HPDE6-E6E7 (cell line): Measurements from ENCODE around the gene TCF7L1.
"Not testable (repeated sequence)": the region's sequence is repeated elsewhere in the genome, so short reads cannot be mapped to it uniquely, and the experiment has no call there.

Source experiments
- DNase-seq: peaks from one replicate; pipeline ENCODE4 v3.0.0; 2011; ENCODE audit warnings: missing footprints; ENCODE audit errors: extremely low spot score

Gene TCF7L1

DNA sequence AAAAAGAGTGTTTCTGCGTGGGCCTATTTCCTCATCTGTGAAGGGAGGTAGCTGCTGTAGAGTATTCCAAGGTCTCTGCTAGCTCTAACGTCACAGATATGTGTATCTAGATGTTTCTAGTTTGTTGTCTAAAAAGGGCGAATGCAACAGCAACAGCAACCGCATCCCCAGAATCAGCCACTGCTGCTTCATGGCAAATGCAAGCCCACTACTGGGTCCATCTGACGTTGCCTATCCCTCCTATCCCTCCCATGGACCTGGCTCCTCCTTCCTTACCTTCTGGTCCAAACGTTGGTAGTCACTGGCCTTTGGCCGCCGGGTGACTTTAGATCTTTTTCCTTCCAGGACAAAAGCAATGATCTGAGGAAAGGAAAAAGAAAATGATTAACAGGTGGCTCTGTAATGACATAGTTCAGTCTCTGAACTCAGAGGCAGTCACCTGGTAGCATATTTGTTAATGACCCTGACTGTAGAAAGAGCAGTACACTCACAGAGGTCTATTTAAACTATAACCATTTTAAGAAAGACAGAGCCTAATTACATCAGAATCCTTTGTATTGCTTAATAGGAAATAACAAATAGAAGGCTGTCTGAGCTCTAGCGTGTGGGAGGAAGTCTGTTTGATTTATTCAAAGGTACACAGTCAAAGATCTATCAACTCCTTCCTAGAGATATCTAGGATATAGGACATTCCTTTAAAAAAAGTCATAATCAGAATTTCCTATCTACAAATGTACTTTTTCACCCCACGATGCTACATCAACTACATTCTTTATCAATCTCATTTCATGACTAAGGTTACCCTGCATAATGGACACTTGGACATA is 191.7 kb downstream of the TCF7L1 start:
- DNase-seq: no peak

GRCh38 chr2:85325466-85325811 is 192.2 kb downstream of the TCF7L1 start:
- DNase-seq: no peak

DNA sequence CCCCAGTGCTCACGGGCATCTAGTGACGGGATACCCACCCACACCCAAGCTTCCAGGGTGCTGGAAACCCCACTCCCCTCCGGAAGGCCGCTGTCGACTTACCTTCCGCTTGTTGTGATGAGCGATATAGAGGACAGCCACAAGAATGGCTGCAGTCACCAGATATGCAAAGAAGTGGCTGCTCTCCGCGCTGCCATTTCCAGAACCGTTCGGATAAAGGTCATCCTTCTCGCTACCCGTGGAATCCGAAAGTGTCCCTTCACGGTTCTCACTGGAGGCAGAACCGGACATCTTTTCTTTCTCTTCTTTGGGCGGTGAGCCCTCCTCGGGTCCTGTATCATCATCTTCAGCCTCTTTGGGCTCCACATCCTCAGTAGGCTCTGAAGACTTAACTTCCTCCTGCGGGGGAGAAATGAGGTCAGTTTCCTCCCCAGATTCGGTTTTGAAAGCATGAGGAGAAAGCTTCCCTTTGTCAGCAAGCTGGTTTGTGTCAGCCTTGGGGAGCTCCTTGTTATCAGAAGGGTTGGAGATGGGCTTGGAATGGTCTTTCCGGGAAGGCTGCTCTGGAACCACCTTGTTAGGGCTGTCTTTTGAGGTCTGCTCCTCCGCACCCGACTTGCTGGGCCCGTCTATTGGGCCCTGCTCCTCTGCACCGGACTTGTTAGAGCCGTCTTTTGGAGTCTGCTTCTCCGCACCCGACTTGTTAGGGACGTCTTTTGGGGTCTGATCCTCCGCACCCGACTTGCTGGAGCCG is 193.4 kb downstream of the TCF7L1 start:
- DNase-seq: no peak

DNA sequence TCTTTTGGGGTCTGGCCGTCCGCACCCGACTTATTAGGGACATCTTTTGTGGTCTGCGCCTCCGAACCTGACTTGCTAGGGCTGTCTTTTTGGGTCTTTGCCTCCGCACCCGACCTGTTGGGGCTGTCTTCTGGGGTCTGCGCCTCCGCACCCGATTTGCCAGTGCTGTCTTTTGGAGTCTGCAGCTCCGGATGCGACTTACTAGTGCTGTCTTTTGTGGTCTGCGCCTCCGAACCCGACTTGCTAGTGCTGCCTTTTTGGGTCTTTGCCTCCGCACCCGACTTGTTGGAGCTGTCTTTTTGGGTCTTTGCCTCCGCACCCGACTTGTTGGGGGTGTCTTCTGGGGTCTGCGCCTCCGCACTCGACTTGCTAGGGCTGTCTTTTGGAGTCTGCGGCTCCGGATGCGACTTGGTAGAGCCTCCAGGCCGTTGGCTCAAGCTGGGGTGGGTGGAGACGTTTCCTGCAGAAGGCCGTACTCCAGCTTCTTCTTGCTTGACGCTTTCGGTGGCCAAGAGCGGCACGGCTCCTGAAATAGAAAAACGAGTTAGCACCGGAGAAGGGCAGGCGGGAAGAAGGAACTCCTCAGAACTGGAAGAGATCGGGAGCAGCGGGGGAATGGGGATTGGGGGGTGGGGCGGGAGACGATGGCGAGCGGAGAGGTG is 194.1 kb downstream of the TCF7L1 start:
- peak; percentile 38 for DNase-seq

- peak; percentile 96 for DNase-seq
Measured at GRCh38 chr2:85327822-85328617, 194.8 kb downstream of the TCF7L1 start, which contains the start of gene TGOLN2. Gene TGOLN2 (minus strand): TSS chr2:85327989. CDS start chr2:85327962, 27 bp downstream.

- no peak for DNase-seq
Measured at GRCh38 chr2:85329181-85329651, 196.0 kb downstream of the TCF7L1 start.

DNA sequence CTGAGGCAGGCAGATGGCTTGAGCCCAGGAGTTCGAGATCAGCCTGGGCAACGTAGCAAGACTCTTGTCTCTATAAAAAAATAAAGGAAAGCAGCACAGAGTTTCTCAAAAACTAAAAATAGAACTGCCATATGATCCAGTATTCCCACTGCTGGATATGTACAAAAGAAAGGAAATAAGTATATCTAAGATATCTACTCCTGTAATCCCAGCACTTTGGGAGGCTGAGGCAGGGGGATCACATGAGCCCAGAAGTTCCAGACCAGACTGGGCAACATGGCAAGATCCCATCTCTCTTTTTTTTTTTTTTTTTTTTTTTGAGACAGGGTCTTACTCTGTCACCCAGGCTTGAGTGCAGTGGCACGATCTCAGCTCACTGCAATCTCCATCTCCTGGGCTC is 196.5 kb downstream of the TCF7L1 start:
- not testable (repeated sequence) for DNase-seq

DNA sequence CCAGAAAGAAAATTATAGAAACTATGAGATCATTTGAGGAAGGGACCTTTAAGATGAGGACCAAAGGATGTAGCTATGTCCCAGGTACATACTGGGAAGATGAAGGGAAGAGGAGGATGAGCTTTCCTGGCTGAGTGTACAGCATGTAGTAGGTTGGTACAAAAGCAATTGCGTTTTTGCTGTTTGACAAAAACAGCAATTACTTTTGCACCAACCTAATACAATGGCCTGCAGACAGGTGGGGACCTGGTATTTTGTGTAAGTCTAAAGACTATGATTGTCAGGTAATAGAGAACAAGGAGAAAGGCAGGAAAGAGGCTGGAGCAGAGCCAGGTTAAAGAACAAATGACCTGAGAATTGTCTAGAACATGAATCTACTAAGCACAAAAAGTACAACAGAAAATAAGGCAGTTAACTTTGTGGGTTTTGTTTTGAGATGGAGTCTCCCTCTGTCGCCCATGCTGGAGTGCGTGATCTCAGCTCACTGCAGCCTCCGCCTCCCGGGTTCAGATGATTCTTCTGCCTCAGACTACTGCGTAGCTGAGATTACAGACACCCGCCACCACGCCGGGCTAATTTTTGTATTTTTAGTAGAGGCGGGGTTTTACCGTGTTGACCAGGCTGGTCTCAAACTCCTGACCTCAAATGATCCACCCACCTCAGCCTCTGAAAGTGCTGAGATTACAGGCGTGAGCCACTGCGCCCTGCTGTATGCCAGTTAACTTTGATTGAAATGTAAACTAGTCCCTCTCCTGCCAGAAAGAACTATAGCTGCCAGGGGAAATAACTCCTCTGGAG is 197.8 kb downstream of the TCF7L1 start:
- DNase-seq: no peak

- not testable (repeated sequence) for DNase-seq
Measured at GRCh38 chr2:85333877-85334276, 200.7 kb downstream of the TCF7L1 start.

GRCh38 chr2:85334928-85335327 is 201.7 kb downstream of the TCF7L1 start:
- no peak for DNase-seq

DNA sequence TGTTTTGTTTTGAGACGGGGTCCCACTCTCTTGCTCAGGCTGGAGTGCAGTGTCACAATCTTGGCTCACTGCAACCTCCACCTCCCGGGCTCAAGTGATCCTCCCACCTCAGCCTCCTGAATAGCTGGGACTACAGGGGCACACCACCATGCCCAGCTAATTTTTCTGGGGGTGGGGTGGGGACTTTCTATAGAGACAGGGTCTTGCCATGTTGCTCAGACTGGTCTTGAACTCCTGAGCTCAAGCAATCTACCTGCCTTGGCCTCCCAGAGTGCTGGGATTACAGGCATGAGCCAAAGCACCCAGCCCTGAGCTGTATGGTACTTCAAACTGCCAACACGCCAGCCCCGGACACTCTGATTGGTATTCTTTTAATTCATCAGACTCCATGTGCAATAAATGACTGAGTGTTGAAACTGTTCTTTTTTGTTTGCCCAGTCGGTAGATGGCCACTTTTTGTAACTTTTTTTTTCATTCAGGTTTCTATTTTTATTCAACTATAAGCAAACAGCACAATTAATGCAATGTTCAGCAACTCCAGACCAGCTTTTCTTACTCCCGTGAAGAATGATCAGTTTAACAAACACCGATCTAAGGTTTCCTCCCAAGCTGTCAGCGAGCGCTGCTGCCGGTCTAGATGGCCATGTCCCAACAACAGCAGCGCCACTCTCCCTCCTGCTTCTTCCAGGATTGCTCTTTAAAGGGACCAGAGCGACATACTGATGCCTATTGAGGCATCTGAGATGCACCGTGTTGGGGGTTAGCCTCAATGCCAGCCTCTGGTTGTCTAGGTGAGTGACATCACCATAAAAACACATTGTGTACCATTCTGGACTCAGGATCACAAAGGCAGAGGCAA is 207.1 kb downstream of the TCF7L1 start:
- no peak for DNase-seq

GRCh38 chr2:85341269-85342029 is 208.3 kb downstream of the TCF7L1 start:
- DNase-seq: no peak

- no peak for DNase-seq
Measured at GRCh38 chr2:85342156-85342555, 209.0 kb downstream of the TCF7L1 start.

- not testable (repeated sequence) for DNase-seq
Measured at GRCh38 chr2:85343207-85343895, 210.2 kb downstream of the TCF7L1 start.

DNA sequence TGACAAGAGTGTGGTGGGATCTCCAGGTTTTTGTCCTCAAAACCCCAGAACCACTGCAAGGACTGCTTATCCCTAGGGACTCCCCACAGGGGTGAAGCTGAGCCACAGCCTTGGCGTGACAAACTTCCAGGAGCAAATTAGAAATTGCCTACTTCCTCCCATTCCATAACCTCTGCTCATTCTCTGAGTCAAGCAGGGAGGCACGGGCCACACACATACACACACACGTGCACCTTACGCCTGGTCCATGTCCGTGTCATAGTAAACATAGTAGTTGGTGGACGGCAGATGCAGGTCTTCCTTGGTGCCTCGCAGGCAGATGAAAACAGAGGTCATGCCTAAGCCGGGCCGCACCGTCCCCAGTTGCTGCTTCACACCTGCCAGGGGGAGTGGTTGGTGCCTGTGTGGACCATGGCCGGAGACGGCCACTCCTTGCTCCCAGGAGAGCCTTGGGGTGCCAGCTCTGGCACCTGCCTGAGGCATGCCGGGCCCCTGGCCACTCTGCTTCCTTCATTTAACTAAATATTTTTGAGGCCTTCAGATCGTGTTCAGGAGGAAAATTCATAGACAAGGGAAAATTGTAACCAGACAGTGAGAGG is 211.3 kb downstream of the TCF7L1 start:
- DNase-seq: no peak

GRCh38 chr2:85347599-85347998 is 214.4 kb downstream of the TCF7L1 start:
- DNase-seq: no peak

DNA sequence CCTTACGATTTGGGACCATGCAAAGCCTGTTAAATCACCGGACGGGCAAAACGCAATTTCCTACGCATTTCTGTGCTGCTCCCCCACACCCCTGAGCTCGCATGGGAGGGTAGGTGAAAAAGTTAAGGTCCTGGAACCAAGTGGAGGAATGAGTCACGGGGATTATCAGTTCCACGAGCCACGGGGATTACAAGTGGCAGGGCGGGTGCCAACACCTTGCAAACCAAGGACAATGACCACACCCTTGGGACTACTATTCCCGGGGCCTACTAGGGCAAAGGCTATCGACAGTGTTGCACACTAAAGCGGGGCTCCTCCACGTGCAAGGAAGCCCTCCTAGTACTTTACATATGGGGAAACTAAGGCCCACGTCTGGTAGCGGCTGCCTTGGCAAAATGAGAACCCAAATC is 220.7 kb downstream of the TCF7L1 start:
- peak; percentile 54 for DNase-seq
